ENCODE results near the gene CRYGS.
"Not testable (repeated sequence)": the region's sequence is repeated elsewhere in the genome, so short reads cannot be mapped to it uniquely, and the experiment has no call there.

GRCh38 chr3:186586245-186586644 is 42.1 kb upstream of the CRYGS start:
- TF ChIP-seq CTCF, POLR2A (IDR thresholded peaks at IDR 0.05): not testable (repeated sequence)

All from body of pancreas (tissue), 4 donors.